Ramos (cell line): Measurements from ENCODE around the gene FARSB.
"Not testable (repeated sequence)": the region's sequence is repeated elsewhere in the genome, so short reads cannot be mapped to it uniquely, and the experiment has no call there.

Experiments used
- in situ Hi-C: fragments of 300-500 bp; cut with MboI; formaldehyde crosslinking; loops from one replicate; pipeline ENCODE4 v1.14.3; 2022; ENCODE audit warnings: low sequenced_read_pairs; ENCODE audit not compliant: unreplicated experiment

Gene FARSB

DNA sequence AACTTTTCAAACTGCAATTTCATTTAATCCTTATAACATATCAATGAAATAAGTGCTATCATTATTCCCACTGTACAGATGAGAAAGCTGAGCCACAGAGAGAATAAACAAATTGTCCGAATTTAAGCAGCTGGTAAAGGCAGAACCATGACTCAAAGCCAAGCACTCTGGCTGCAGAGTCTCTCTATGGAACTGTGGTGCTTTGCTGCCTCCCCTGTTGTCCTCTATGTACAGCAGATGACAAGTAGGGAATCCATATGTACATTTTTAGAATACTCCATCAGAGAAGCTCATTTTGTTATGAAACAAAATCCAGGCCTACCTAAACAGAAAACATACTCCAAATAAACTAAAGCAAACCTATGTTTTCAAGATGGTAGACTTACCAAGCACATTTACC, 45.1 kb downstream of the FARSB start:
- in situ Hi-C loops: no loop called here

- in situ Hi-C loops: no loop called here
Observed at GRCh38 chr2:222609381-222609780, 46.5 kb downstream of the FARSB start.

DNA sequence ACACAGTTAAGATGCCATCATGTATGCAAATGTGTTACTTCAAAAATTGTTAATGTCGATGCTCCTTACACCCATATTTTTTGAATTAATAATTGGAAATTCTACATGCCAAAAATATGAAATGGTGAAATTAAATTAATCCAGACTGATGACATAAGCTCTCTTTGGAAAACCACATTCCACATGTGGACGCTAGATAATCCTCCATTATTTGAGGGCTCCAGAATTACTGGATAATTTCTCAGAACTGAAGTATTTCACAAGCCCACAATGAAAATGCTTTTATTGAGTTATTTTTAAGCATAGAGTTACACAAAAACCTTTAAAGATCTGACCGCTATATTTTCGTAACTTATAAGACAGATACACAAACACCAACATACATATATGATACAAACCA, 47.8 kb downstream of the FARSB start:
- in situ Hi-C loops: no loop called here

- in situ Hi-C loops: no loop called here
Observed at GRCh38 chr2:222606306-222606705, 49.6 kb downstream of the FARSB start.

GRCh38 chr2:222604749-222605515, 51.0 kb downstream of the FARSB start:
- in situ Hi-C loops: no loop called here

- in situ Hi-C loops: no loop called here
Observed at GRCh38 chr2:222603501-222603900, 52.4 kb downstream of the FARSB start.

GRCh38 chr2:222598611-222599010, 57.3 kb downstream of the FARSB start:
- in situ Hi-C loops: no loop called here

- in situ Hi-C loops: no loop called here
Observed at GRCh38 chr2:222595581-222595980, 60.3 kb downstream of the FARSB start.

- in situ Hi-C loops: no loop called here
Observed at GRCh38 chr2:222594679-222595078, 61.2 kb downstream of the FARSB start.

DNA sequence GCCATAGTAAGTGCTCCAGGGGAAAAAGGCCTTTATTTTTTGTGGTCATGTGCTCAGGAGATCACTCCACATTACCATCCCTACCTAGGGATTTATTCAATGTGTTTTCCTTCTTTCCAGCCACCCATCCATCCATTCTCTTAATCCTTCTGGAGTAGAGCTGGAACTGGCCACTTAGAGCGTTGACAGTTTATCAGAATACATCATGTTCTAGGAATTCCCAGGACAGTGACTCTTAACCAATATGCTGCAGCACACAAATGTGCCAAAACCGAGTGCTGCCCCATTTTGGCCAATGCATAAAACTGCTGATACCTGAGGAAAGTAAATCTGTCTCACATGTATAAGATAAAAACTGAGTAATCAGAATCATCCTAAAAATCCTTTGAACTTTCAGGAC, 63.7 kb downstream of the FARSB start:
- in situ Hi-C loops: no loop called here

GRCh38 chr2:222591661-222592060, 64.2 kb downstream of the FARSB start:
- in situ Hi-C loops: no loop called here

- in situ Hi-C loops: not testable (repeated sequence)
Observed at GRCh38 chr2:222584589-222584988, 71.3 kb downstream of the FARSB start.

DNA sequence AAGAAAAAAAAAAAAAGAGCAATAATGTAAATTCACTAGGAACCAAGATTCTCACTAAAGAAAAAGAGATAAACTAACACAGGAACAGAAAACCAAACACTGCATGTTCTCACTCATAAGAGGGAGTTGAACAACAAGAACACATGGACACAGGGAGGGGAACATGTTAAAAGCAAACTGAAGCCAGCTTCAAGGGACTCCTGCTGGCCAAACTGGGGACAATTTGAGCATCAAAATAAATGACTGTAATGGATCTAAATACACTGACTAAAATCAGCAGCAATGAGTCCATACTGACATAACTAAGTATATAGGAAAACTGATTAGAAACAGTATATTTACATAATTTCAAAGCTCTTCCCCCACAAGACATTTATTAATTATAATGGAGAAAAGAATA, 73.0 kb downstream of the FARSB start:
- in situ Hi-C loops: no loop called here

DNA sequence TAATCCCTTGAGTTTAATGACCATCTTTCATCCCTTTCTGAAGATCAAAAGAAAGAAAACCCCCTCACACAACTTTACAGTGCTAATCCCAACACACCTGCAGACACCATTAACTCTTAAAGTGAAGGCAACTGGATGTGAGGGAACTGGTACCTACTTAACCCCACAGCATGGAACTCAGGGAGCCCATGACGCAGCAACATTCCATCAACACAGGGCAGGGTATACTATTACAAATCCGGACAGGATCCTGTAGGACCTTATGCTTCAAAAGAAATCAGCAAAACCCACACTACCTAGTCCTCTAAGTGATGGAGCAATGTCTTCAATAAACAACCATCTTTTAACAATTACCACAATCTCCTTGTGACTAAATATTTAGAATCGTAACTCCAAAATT, 78.6 kb downstream of the FARSB start:
- in situ Hi-C loops: no loop called here

DNA sequence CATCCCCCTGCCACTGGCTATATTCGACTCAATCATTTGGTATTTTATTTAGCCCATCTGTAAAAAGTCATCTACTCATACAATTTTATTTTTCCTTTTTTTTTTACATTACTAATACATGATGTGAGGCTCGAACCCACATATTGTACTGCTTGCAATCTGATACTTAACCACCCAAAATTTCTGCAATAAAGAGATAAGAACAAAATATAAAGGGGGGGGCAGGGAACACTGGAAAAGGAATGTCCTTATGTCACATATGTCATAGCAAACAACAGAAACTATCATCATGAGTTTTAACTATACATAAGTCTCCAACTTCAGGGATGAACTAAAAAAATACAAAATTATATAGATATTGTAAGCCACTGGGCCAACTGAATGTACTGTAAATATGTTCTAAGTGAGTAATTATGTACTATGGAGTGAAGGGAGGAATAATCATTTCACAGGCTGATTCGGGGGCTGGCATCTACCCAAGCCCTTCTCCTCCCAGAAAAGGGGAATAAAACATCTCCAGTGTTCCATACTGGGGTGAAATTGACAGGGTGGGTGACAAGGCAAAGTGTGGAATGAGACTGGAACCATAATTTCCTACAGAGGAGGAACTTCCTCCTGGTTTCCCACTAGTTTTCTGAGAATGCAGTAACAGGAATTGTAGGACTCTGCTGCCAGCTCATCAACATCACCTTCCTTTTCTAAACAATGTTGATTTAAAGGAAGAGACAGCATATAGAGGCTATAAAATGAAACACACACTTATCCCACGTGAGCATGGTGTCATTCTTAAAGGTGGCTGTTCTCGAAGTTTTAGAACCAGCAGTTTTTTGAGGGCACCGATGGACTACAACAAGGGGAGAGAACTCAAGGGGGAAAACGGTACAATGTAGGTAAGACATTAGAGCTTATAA, 79.5 kb downstream of the FARSB start:
- in situ Hi-C loops: no loop called here

DNA sequence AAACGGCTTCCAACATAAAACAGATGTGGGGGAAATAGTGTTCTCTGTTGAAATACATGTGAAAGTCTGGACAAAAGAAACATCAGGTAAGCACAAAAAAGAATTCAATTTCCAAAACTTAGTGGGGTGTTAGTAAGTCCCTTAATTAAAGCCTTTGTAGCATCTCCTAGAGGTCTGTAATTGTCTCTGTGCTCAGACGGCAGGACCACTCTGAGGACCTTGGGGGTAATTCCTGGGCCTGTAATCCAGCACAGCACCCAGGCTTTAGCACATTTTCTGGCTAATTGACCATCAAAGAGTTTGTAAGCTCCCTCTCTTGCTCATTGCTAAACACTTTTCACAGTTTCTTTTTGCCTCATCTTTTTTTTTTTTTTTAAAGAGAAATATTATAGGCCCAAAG, 80.3 kb downstream of the FARSB start:
- in situ Hi-C loops: no loop called here

DNA sequence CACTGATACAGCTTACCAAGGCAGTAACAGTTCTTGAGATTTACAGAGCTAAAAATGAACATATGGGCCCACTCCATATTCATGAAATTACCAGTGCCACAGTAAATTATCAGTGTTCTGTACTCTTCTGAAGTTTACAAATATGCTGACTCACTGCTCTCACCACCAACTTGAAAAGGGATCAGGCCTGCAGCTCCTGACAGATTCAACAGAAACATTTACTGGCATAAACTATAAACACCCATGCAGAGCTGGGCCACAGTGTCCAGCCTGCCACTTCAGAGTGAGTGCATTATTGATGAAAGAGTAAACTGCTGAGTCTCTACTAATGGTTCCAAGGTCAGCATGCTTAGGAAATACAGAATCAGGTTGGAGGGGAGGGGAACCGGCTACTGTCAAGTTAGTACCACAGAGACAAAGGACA, 83.1 kb downstream of the FARSB start:
- in situ Hi-C loops: loop anchor here (25.0 kb wide), 1 partner anchor 510 kb away; no protein-coding TSS in a partner anchor

DNA sequence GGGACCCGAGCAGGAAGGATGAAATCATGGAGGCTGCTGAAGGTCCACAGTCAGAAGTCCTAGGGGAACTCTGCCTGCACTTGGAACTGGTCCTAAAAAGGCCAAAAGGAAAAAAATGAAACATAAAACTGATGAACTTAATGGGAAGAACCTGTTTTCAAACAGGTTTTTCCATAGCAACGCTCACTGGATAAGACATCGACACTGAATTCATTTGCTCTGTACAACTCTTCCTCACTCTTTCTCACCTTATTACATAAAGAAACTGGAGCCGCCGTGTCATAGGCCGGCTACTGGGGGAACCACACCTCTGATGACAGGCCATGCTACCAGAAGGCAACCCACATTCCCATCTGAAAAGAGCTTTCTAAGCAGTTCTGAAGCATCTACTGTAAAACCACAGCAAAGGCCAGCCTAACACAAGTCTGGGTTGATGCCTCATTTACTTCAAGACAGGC, 83.6 kb downstream of the FARSB start:
- in situ Hi-C loops: loop anchor here (25.0 kb wide), 1 partner anchor 510 kb away; no protein-coding TSS in a partner anchor

DNA sequence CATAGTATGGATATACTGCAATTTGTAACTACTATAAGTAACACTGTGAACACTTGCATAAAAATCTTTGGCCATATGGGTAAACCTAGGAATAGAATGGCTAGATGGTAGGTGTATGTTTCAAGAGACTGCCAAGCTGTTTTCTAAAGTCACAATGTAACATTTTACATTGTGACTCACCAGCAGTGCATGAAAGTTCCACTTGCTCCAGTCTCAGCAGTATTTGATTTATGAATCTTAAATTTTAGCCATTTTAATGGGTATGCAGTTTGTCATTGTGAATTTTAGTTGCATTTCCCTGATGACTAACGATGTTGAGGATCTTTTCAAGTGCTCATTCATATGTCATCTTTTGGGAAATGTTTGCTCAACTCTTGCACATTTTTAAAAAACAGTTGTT, 86.1 kb downstream of the FARSB start:
- in situ Hi-C loops: loop anchor here (25.0 kb wide), 1 partner anchor 508 kb away; no protein-coding TSS in a partner anchor

DNA sequence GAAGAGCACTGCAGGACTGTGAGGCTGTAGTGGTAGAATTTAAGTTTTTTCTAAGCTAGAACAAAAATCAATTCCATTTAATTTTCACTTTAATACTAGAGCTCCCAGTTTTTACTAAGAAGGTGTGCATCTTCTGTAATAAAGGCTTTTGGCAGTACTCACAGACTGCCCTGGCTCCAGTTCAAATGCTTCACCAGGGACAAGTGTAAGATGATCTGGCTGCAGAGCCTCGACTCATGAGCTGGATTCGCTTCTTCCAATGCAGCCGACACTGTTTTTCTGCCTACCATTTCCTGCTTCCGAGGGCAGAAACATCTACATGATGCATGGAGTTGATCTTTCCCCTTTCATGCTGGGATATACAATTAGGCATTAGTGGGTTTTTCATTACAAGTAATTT, 87.0 kb downstream of the FARSB start:
- in situ Hi-C loops: loop anchor here (25.0 kb wide), 1 partner anchor 507 kb away; no protein-coding TSS in a partner anchor

DNA sequence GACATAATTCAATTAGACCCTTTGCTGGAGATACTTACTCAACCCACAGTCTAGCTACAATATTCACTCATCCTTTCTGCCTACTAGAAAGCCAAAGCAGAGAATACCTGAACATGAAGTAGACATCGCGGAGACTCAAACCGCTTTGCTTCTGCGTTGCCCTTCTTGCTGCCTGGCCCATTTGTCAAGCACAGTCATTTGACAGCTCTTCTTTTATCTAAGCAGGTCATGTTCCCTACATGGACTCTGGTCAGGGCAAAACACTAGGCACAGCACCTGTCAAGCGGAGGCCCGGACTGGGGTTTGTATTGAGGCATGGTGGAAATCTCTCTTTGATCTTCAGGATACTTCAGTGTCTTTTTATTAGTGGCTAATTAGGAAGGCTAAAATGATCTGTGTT, 89.7 kb downstream of the FARSB start:
- in situ Hi-C loops: loop anchor here (25.0 kb wide), 1 partner anchor 504 kb away; no protein-coding TSS in a partner anchor
